GM13977 (cell line): Measurements from ENCODE around the gene GLIS2.

Experiments used
- DNase-seq: peaks from one replicate; pipeline ENCODE4 v3.0.0; 2012; ENCODE audit warnings: low spot score
- in situ Hi-C: fragments of 300-500 bp; cut with MboI; formaldehyde crosslinking; loops from one replicate; pipeline ENCODE4 v1.12.0; 2022; ENCODE audit warnings: low sequenced_read_pairs, low pct_unique_long_range_greater_than_20kb, mixed read lengths, inconsistent platforms; ENCODE audit not compliant: unreplicated experiment
- TF ChIP-seq, protein P1 (sequence below): IDR thresholded peaks from 2 replicates; pipeline ENCODE4 v1.5.1; 2012; ENCODE audit warnings: mild to moderate bottlenecking, control low read depth; ENCODE audit not compliant: insufficient read depth; ENCODE audit errors: extremely low read depth, missing control alignments

The GLIS2 gene

DNA sequence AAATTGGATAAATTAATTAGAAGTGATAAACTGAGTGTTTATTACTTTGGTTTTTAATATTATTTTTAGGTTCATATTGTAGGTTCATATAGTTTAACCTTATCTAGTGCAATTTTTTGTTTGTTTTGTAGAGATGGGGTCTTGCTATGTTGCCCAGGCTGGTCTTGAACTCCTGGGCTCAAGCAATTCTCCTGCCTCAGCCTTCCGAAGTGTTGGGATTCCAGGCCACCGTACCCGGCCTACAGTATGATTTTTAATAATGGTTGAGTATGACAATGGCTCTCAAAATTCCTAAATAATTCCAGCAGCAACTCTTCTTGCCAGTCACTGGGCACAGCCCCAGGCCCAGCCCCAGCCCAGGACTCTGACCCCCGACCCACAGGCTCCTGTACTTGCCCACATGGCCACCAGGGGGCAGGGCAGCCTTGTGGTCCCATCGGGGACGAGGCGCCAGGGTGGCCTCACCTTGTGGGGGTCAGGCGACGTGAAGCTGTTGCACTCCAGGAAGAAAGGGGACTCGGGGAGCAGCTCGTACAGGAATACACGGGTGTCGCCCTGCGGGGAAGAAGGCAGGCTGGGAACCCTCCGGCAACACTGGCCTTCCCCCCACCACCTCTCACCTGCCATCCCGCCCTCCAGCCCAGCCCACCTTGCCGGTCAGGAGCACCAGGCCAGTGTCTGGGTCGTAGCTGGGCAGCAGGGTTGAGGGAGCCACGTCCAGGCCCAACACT, 43.1 kb downstream of the GLIS2 start:
- in situ Hi-C loops = no loop called here
- TF ChIP-seq, protein P1, sequence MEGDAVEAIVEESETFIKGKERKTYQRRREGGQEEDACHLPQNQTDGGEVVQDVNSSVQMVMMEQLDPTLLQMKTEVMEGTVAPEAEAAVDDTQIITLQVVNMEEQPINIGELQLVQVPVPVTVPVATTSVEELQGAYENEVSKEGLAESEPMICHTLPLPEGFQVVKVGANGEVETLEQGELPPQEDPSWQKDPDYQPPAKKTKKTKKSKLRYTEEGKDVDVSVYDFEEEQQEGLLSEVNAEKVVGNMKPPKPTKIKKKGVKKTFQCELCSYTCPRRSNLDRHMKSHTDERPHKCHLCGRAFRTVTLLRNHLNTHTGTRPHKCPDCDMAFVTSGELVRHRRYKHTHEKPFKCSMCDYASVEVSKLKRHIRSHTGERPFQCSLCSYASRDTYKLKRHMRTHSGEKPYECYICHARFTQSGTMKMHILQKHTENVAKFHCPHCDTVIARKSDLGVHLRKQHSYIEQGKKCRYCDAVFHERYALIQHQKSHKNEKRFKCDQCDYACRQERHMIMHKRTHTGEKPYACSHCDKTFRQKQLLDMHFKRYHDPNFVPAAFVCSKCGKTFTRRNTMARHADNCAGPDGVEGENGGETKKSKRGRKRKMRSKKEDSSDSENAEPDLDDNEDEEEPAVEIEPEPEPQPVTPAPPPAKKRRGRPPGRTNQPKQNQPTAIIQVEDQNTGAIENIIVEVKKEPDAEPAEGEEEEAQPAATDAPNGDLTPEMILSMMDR = peak; percentile 92
- peak; percentile 80 for DNase-seq

DNA sequence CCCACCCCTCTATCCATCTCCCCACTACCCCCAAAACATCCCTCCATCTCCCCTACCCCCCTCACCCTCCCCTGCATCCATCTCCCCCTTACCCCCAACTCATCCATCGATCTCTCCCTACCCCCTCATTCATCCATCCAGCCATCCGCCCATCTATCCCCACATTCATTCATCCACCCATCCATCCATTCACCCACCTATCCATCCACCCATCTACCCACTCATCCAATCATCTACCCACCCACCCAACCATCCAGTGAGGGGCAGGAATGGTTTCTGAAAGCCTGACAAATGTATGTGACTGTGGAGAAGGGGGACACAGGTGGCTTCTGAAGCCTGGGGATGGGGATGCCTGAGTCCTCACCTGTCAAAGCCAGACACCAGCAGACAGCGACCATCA, 44.0 kb downstream of the GLIS2 start:
- no peak for DNase-seq
- TF ChIP-seq, protein P1 = no peak
- in situ Hi-C loops = no loop called here

DNA sequence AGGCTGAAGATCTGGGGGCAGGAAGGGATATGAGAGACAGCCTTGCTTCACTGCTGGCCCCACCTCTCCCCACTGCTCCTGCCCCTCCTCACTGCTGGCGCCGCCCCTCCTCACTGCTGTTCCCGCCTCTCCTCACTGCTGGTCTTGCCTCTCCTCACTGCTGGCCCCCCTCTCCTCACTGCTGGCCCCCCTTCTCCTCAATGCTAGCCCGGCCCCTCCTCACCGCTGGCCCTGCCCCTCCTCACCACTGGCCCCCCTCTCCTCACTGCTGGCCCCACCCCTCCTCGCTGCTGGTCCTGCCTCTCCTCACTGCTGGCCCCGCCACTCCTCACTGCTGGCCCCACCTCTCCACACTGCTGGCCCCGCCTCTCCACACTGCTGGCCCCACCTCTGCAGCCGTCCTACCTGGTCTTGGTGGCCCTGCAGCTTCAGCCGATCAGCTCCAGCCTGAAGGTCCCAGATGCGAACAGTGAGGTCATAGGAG, 44.7 kb downstream of the GLIS2 start:
- in situ Hi-C loops = no loop called here
- no peak for DNase-seq
- TF ChIP-seq, protein P1 = no peak

DNA sequence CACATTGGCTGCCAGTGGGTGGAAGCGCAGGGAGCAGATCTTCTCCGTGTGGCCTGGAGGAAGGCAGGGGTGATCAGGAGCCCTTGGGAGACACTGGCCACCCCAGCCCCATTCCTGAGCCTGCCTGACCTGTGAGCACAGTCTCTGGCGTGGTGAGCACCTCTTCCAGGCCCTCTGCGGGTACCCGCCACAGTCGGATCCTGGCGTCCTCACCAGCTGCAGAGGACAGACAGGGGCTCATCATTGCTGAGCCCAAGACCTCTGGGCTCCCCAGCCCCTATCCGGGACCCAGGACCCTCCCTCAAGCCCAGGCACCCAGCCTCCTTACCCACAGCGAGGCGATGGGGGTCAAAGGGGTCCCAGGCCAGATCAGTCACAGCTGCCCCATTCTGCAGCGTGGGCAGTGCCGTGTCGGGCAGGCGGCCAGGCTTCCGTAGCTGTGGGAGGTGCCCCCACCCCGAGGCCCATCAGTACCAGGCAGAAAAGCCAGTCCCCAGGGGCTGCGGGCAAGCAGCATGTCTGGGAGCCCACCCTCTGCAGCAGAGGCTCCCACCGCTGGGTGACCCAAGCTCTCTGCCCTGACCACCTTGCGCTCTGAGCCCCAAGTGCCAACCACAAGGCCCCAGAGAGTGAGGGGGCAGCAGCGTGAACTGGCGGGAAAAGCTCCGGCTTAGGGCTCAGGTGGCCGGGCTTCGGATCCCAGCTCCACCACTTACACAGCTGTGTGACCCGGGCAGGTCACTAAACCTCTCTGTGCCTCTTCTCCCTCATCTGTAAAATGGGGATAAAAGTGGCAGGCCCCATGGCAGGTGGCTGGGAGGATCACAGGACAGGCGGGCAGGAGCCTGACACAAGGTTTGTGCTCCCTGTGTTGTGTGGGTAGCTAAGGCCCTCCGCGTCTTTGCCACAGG, 45.4 kb downstream of the GLIS2 start:
- in situ Hi-C loops = no loop called here
- no peak for DNase-seq
- TF ChIP-seq, protein P1 = no peak

DNA sequence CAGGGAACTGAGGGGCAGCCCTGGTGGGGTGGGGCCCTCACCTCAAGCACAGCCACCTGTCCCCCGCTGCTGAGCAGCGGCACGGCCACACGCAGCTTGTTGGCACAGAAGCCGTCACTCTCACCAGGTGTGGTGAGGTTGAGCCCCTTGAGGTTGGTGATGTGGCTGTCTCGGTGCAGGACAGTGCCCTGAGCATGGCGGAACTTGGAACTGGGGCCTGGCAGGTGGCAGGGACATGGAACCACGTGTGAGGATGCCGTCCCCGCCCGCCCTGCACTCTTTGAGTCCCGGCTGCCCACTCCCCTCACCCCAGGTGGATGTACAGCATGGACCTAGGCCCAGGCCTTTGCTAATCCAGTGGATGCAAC, 46.1 kb downstream of the GLIS2 start:
- DNase-seq = no peak
- TF ChIP-seq, protein P1 = no peak
- in situ Hi-C loops = no loop called here

DNA sequence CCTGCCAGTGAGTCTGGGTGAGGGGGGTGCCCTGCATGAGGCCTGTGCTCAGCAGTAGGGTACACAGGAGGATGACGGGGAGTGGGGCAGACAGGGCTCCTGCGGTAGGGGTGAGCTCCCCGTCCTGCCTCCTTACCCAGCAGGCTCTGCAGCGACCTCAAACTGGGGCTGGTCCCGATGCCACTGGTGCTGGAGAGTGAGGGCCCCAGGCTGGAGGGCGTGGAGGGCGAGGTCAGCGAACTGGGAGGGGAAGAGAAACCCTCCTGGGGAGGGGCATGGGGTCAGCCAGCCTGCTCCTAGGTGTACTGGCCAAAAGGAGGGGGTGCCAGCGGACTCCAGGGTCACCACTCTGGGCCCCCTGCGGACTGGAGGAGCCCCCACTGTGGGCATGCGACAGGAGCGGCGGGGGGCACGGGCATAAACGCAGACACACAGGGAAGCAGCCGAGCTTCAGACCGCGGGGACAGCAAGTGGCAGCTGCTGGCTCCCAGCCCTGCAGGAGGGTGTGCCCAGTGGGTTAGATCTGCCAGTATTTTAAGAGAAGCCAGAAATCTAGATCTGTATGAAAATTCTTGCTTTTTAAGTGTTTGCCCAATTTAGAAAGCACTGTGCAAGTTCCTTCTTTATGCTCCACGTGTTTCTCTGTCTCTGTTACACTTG, 46.7 kb downstream of the GLIS2 start:
- TF ChIP-seq, protein P1 = no peak
- in situ Hi-C loops = no loop called here
- DNase-seq = no peak
